ENCODE measurements around the gene ERO1B.
A peak's percentile ranks its signal among the peaks of the same experiment; 100 is the strongest.

The ERO1B gene

GRCh38 chr1:236297161-236297560 is 15.4 kb upstream of the ERO1B start:
- no peak for DNase-seq

- no peak for DNase-seq
These were observed 10.7 kb upstream of the ERO1B start for GRCh38 chr1:236292425-236292824.

GRCh38 chr1:236289492-236290131 is 7.9 kb upstream of the ERO1B start:
- DNase-seq, result peak; percentile 76

GRCh38 chr1:236288620-236288976 is 6.8 kb upstream of the ERO1B start:
- peak; percentile 56 for DNase-seq

DNA sequence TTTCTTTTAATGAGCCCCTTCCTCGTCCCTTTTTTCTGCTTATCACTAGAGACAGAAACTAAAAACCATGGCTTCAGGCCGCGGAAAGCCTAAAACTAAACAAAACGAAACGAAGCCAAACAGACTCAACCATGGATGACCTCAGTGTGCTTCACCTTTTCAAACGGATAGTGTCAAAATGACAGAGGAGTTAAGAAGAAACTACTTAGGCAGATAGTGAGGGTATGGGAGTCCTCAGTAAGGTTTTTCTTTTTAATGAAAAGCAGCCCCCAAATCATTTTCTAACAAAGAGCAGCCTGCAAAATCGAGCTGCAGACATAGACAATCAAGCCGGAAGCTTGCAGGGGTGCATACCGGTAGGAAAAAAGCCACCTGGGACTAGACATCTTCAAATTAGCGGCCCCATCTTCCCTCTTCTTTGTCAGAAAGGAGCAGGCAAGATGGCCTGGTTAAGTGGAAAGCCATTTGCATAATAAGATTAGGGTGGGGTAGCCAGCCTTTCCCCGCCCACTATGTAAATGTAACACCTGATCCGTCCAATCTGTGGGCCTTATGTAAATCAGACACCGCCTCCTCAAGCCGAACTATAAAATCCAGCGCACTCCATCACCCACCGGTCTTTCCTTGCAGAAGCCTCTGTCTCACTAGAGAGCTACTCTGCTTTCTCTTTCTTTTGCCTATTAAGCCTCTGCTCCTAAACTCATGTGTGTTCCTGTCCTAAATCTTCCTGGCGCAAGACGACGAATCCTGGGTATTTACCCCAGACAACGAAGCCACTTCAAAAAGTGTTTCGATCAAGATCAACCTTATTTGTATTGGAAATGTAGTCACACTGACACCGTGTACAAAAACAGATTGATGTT is 6.2 kb upstream of the ERO1B start:
- DNase-seq, result peak; percentile 90

GRCh38 chr1:236287356-236287755 is 5.6 kb upstream of the ERO1B start:
- DNase-seq, result no peak

GRCh38 chr1:236284291-236284721 is 2.5 kb upstream of the ERO1B start:
- DNase-seq, result no peak

DNA sequence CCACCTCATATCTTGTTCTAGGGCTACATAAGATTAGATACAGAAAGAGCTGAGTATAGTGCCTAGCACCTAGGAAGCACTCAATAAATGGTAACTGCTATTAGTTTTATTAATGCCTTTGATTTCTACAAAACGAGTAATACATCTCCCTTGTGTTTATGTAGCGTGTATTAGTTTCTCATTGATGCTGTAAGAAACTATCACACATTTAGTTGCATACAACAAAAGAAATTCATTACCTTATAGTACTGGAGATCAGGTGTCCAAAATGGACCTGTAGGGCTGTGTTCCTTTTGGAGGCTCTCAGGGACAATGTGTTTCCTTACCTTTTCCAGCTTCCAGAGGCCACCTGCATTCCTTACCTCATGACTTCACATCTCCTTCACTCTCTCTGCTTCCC is 961 bp upstream of the ERO1B start:
- peak; percentile 19 for DNase-seq

DNA sequence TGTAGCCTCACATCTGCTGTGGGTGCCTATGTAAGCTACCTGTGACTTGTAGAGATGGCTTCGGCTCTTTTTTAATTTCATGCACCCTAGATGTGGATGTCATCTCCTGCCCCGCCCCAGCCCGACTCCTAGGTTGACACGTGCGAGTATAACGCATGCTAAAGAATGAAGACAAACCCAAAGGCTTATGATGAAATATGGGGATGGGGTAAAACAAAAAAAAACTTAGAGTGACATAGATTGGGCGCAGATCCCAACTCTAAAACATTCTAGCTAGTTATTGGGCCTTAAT is 613 bp upstream of the ERO1B start:
- peak; percentile 84 for DNase-seq

DNA sequence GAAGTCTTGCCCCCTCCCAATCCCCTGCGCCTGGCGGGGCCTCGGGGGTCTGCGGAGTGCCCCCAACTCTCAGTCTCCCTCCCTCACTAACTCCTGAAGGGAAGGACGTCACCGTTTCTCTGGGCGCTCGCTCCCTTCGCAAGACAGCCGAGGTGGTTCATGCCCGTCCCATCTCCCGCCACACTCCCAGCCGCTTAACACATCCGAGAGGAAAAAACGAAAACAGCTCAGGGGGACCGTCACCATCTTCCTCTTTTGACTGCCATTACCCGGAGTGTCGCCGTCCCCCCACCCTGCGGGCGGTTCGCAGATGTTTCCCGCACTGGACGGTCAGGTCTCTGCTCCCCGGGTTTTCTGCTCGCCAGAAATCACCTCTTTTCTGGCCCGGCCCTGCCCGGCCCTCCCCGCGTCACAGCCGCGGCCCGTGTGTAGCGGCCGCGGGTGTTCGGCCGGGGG is 532 bp downstream of the ERO1B start:
- peak; percentile 76 for DNase-seq

- DNase-seq, result peak; percentile 70
These were observed 1.1 kb downstream of the ERO1B start for GRCh38 chr1:236280438-236281197.

GRCh38 chr1:236275586-236275985 is 6.2 kb downstream of the ERO1B start:
- no peak for DNase-seq

DNA sequence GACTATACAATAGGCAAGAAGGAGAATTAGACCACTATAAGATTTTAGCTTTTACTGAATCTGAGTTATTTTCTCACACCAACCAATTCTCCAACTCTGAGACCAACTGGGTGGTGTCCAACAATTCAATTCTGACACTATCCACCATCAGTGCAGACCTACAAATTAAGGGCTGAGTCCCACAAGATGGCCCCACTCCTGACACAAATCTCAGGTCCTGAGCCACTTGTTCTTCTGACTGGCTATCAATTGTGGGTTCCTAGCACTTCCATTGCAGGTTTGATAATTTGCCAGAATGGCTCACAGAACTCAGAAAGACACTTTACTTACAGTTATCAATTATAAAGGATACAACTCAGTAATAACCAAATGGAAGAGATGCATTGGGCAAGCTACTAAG is 6.7 kb downstream of the ERO1B start:
- no peak for DNase-seq

- DNase-seq, result no peak
These were observed 8.4 kb downstream of the ERO1B start for GRCh38 chr1:236273358-236273757.

DNA sequence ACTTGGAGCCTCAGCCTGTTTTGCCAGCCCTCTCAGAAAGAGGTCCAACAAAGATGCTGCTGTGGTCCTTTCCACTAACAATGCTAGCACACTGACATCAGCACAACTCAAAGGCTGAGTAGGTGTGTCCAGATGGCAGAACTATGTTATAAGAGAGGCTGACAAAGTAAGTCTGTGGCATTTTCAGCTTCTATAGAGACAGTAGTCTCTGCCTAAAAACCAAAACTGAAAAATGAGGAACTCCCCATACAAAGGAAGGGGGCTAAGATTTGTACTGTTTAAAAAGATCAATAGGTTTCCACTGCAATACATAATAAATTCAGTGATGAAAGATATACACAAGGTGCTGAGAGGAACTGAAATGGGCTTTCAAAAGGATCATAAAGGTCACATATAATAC is 12.3 kb downstream of the ERO1B start:
- DNase-seq, result no peak

- DNase-seq, result no peak
These were observed 19.9 kb downstream of the ERO1B start for GRCh38 chr1:236261898-236262297.

GRCh38 chr1:236261033-236261432 is 20.7 kb downstream of the ERO1B start:
- DNase-seq, result no peak

DNA sequence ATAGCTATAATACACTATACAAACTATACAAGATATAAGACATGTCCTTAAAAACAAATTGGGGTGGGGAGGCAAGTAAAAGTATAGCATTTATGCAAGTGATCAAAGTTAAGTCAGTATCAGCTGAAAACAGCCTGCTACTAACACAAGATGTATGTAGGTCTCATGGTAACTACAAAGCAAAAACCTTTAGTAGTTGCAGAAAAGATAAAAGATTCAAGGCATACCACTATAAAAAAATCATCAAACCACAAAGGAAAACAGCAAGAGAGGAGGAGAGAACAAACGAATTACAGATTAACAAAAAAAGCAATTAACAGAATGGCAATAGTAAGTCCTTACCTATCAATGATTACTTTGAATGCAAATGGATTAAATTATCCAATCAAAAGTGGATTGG is 22.7 kb downstream of the ERO1B start:
- no peak for DNase-seq

- no peak for DNase-seq
These were observed 23.6 kb downstream of the ERO1B start for GRCh38 chr1:236258114-236258622.

GRCh38 chr1:236257216-236257615 is 24.5 kb downstream of the ERO1B start:
- no peak for DNase-seq

DNA sequence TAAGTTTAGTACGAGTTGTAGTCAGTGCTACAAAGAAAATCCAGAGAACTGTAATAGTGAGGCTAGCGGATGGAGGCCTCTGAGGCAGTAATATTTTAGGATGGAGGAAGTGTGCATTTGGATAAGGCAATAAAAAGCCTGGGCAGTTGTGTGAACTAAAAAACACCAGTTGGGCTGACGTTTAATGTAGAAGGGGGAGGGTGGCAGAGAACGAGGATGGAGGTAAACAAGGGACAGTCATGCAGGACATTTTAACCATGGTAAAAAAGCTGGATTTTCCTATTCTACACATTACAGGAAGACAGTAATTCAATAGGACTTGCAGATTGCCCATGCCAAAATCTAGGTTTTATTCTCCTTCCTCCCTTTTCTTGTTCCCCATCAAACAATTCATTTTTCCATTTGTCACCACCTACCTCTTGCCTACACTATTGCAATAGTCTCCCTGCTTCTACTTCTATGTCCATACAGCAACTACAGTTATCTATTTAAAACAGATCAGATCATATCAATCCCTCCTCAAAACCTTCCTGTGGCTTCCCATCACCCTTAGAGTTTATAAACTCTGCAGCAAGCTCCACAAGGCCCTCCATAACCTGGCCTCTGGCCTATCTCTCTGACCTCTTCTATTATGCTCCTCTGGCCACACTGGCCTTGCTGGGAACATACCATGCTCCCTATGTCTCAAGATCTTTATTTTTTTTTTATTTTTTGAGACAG is 27.7 kb downstream of the ERO1B start:
- no peak for DNase-seq

GRCh38 chr1:236253119-236253518 is 28.6 kb downstream of the ERO1B start:
- DNase-seq, result no peak

GRCh38 chr1:236251587-236251986 is 30.2 kb downstream of the ERO1B start:
- no peak for DNase-seq
